ENCODE data around the gene SYAP1.

GRCh38 chrX:16814597-16814996, 95.2 kb downstream of the SYAP1 start:
- TF ChIP-seq CTCF (IDR thresholded peaks at IDR 0.05): no peak
- TF ChIP-seq EZH2 (IDR thresholded peaks at IDR 0.05; ENCODE audit: borderline replicate concordance, insufficient read depth, low read depth, low read length, poor library complexity, severe bottlenecking): no peak

All from B cell (primary cell).